Keratinocyte (primary cell): ENCODE measurements around the gene DNASE1L3. TPM values are rescaled to one million over a fixed set of nuclear protein-coding genes. Genes with fewer than 3 reads are reported as not detected.
A peak's percentile ranks its signal among the peaks of the same experiment; 100 is the strongest.

ENCODE experiments used
- DNase-seq: peaks from one replicate; pipeline ENCODE4 v3.0.0-alpha.2; 2011; ENCODE audit warnings: low read depth, missing footprints, low spot score
- FAIRE-seq: peaks from 2 replicates; lab custom pipeline; 2011; peaks lifted over from hg19 to GRCh38; lab: Jason Lieb, UNC
- H2AFZ ChIP-seq: 2 replicates; pipeline ENCODE4 v1.6.0; 2012; ENCODE audit warnings: low read length, control low read depth, inconsistent platforms; ENCODE audit not compliant: control insufficient read depth
- H3K27ac ChIP-seq: 2 replicates; pipeline ENCODE4 v1.5.1; 2011; ENCODE audit warnings: low read length; ENCODE audit not compliant: control insufficient read depth, insufficient read depth
- H3K27me3 ChIP-seq: 3 replicates; pipeline ENCODE4 v1.6.0; 2011; ENCODE audit warnings: low read length; ENCODE audit not compliant: control insufficient read depth, insufficient read depth; ENCODE audit errors: extremely low read depth
- H3K36me3 ChIP-seq, 2 experiments: 2 replicates in 1 of 2; 3 replicates in 1 of 2; pipeline ENCODE4 v1.5.1; 2011; ENCODE audit warnings: low read length in 2 of 2, mild to moderate bottlenecking in 1 of 2; ENCODE audit not compliant: control insufficient read depth in 2 of 2, insufficient read depth in 2 of 2; ENCODE audit errors: extremely low read depth in 1 of 2
- H3K4me1 ChIP-seq: 3 replicates; pipeline ENCODE4 v1.5.1; 2011; ENCODE audit warnings: low read length; ENCODE audit not compliant: control insufficient read depth, insufficient read depth; ENCODE audit errors: extremely low read depth
- H3K4me2 ChIP-seq: 3 replicates; pipeline ENCODE4 v1.6.0; 2011; ENCODE audit warnings: low read depth, low read length; ENCODE audit not compliant: control insufficient read depth, insufficient read depth; ENCODE audit errors: extremely low read depth
- H3K4me3 ChIP-seq, 3 experiments: fragments of 200-600 bp in 1 of 3; sonication (generic) in 1 of 3; 2 replicates in 2 of 3; 3 replicates in 1 of 3; pipeline ENCODE4 v1.5.1; 2011 to 2016; ENCODE audit warnings: low read length in 3 of 3, mild to moderate bottlenecking in 3 of 3, control low read depth in 2 of 3, inconsistent platforms in 1 of 3, low read depth in 1 of 3, mixed read lengths in 1 of 3, mixed run types in 1 of 3, moderate library complexity in 1 of 3; ENCODE audit not compliant: control insufficient read depth in 2 of 3, insufficient read depth in 2 of 3; ENCODE audit errors: extremely low read depth in 1 of 3
- H3K79me2 ChIP-seq: 2 replicates; pipeline ENCODE4 v1.6.0; 2012; ENCODE audit warnings: low read length; ENCODE audit not compliant: control insufficient read depth, insufficient read depth
- H3K9ac ChIP-seq: 3 replicates; pipeline ENCODE4 v1.6.0; 2011; ENCODE audit warnings: low read length; ENCODE audit not compliant: control insufficient read depth, insufficient read depth; ENCODE audit errors: extremely low read depth
- H3K9me1 ChIP-seq: 3 replicates; pipeline ENCODE4 v1.6.0; 2011; ENCODE audit warnings: low read length; ENCODE audit not compliant: control insufficient read depth, insufficient read depth; ENCODE audit errors: extremely low read depth
- H3K9me3 ChIP-seq: 2 replicates; pipeline ENCODE4 v1.5.1; 2012; ENCODE audit warnings: low read depth, low read length; ENCODE audit not compliant: control insufficient read depth
- H4K20me1 ChIP-seq: 3 replicates; pipeline ENCODE4 v1.6.0; 2011; ENCODE audit warnings: low read length; ENCODE audit not compliant: control insufficient read depth, insufficient read depth; ENCODE audit errors: extremely low read depth
- EZH2 ChIP-seq: IDR thresholded peaks from one replicate; pipeline ENCODE4 v1.6.1; 2012; ENCODE audit warnings: inconsistent platforms, mild to moderate bottlenecking, low read length, moderate library complexity
- dilution Hi-C: fragments of 300-500 bp; cut with MboI; formaldehyde crosslinking; loops from one replicate; pipeline ENCODE4 v1.7.0; 2020; ENCODE audit warnings: low sequenced_read_pairs; ENCODE audit not compliant: extremely low pct_ligation_motif_present
- polyA plus RNA-seq, 5 experiments: library from polyadenylated mRNA; depleted of rRNA in 3 of 5; stranded (reverse) in 3 of 5; stranded (forward) in 1 of 5; unstranded in 1 of 5; fragments of >200 nt; gene quantifications; 1 replicate in 1 of 5; 2 replicates in 3 of 5; 3 replicates in 1 of 5; pipeline versions ENCODE4 v1.2.1 to v1.2.3, GENCODE V29; 2011 to 2012; ENCODE audit warnings: missing spikeins in 2 of 5, low read depth in 1 of 5, low replicate concordance in 1 of 5
- TF ChIP-seq, protein P1 (sequence below), 3 experiments: IDR thresholded peaks in 1 of 3; conservative IDR thresholded peaks in 1 of 3; optimal IDR thresholded peaks in 1 of 3; 2 replicates in 2 of 3; 3 replicates in 1 of 3; pipeline versions ENCODE3 to v1.5.1; 2011; ENCODE audit warnings: low read length in 3 of 3, mild to moderate bottlenecking in 3 of 3, moderate library complexity in 2 of 3, control low read depth in 1 of 3, inconsistent platforms in 1 of 3; ENCODE audit not compliant: insufficient read depth in 2 of 3; ENCODE audit errors: extremely low read depth in 1 of 3

Gene DNASE1L3
- polyA plus RNA-seq, 1 donor (not counting 4 experiments of a cell fraction or from before 2014, with no cell fraction given): 1.9 TPM

DNA sequence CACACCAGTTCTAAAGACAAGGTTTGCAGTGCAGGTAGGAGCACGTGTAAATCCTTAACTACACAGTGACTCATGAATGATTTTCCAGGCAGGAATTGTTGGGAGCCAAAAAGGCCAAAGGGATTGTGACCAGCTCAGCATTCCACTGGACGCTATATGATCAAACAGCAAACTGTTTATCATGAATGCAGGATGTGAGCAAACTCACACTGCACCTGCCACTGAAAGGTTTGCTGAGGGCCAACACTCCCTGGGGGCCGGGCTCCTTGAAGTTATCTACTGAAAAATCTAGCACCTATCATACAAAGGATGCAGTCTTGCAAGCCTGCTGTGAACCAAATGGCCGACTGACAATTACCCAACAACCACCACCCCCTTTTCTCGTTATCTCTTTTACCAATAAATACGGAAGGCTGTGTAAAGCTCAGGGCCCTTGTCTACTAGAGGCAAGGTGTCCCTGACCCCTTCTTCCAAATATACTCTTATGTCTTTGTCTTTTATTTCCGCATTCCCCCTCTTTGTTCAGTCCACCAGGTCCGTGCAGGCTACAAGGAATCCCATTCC is 11.5 kb upstream of the DNASE1L3 start:
- peak overlapping the region; percentile 57 for H3K4me2 ChIP-seq
- no peak overlapping the region for H3K27ac ChIP-seq
- no peak overlapping the region for H3K4me3 ChIP-seq
- dilution Hi-C loops: no loop called here
- H3K4me1 ChIP-seq: peaks cover 17% of the 10 kb centered on the region
- FAIRE-seq (peak; percentile 83), DNase-seq (peak; percentile 69)
- no peak overlapping the region for H3K9ac ChIP-seq
- H4K20me1 ChIP-seq: no peaks in the 10 kb centered on the region
- peaks cover 2% of the 10 kb centered on the region for H3K9me1 ChIP-seq
- H3K9me3 ChIP-seq: no peaks in the 10 kb centered on the region
- H3K27me3 ChIP-seq: no peaks in the 10 kb centered on the region
- no peaks in the 10 kb centered on the region for H3K79me2 ChIP-seq
- no peaks in the 10 kb centered on the region for H3K36me3 ChIP-seq
- TF ChIP-seq, protein P1, sequence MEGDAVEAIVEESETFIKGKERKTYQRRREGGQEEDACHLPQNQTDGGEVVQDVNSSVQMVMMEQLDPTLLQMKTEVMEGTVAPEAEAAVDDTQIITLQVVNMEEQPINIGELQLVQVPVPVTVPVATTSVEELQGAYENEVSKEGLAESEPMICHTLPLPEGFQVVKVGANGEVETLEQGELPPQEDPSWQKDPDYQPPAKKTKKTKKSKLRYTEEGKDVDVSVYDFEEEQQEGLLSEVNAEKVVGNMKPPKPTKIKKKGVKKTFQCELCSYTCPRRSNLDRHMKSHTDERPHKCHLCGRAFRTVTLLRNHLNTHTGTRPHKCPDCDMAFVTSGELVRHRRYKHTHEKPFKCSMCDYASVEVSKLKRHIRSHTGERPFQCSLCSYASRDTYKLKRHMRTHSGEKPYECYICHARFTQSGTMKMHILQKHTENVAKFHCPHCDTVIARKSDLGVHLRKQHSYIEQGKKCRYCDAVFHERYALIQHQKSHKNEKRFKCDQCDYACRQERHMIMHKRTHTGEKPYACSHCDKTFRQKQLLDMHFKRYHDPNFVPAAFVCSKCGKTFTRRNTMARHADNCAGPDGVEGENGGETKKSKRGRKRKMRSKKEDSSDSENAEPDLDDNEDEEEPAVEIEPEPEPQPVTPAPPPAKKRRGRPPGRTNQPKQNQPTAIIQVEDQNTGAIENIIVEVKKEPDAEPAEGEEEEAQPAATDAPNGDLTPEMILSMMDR (optimal IDR thresholded peaks at IDR 0.05 in 1 of 3, IDR thresholded peaks at IDR 0.05 in 1 of 3, conservative IDR thresholded peaks at IDR 0.05 in 1 of 3; ENCODE audit: extremely low read depth in 1 of 3, insufficient read depth in 2 of 3, low read length in 3 of 3): no peak
- no peak for TF ChIP-seq EZH2
- H2AFZ ChIP-seq: no peak overlapping the region

GRCh38 chr3:58218904-58219303 is 8.1 kb upstream of the DNASE1L3 start:
- H4K20me1 ChIP-seq: no peaks in the 10 kb centered on the region
- no peak overlapping the region for H2AFZ ChIP-seq
- no peaks in the 10 kb centered on the region for H3K79me2 ChIP-seq
- peaks cover 47% of the 10 kb centered on the region for H3K4me1 ChIP-seq
- H3K9me3 ChIP-seq: no peaks in the 10 kb centered on the region
- FAIRE-seq (no peak), DNase-seq (no peak)
- H3K27ac ChIP-seq: no peak overlapping the region
- no peak overlapping the region for H3K4me2 ChIP-seq
- no peaks in the 10 kb centered on the region for H3K27me3 ChIP-seq
- H3K9me1 ChIP-seq: peaks cover 2% of the 10 kb centered on the region
- no peak overlapping the region for H3K9ac ChIP-seq
- H3K4me3 ChIP-seq: no peak overlapping the region
- no peaks in the 10 kb centered on the region for H3K36me3 ChIP-seq
- dilution Hi-C loops: no loop called here
- no peak for TF ChIP-seq EZH2
- TF ChIP-seq, protein P1 (optimal IDR thresholded peaks at IDR 0.05 in 1 of 3, IDR thresholded peaks at IDR 0.05 in 1 of 3, conservative IDR thresholded peaks at IDR 0.05 in 1 of 3; ENCODE audit: extremely low read depth in 1 of 3, insufficient read depth in 2 of 3, low read length in 3 of 3): no peak
